Right atrium auricular region (tissue), 2 donors: Measurements from ENCODE around the gene UBE2D2. TPM values are rescaled to one million over a fixed set of nuclear protein-coding genes. Genes with fewer than 3 reads are reported as not detected.

ENCODE experiments used
- DNase-seq: peaks from one replicate; pipeline ENCODE4 v3.0.0-alpha.2; 2019; ENCODE audit warnings: low spot score
- H3K27ac ChIP-seq, 2 donors: fragments of 200-600 bp; sonication (generic); 1 replicate in 1 of 2; 2 replicates in 1 of 2; pipeline ENCODE4 v1.5.1; 2016 to 2019
- H3K27me3 ChIP-seq, 2 donors: fragments of 200-600 bp; sonication (generic); one replicate each; pipeline versions ENCODE4 v1.5.1 to v1.6.0; 2017 to 2019
- H3K36me3 ChIP-seq: fragments of 200-600 bp; sonication (generic); one replicate; pipeline ENCODE4 v1.5.1; 2016
- H3K4me1 ChIP-seq, 2 donors: fragments of 200-600 bp; sonication (generic); one replicate each; pipeline versions ENCODE4 v1.5.1 to v1.6.0; 2017 to 2019
- H3K4me3 ChIP-seq, 2 donors: fragments of 200-600 bp; sonication (generic); 1 replicate in 1 of 2; 2 replicates in 1 of 2; pipeline ENCODE4 v1.5.1; 2017 to 2019; ENCODE audit warnings: mild to moderate bottlenecking in 1 of 2, moderate library complexity in 1 of 2
- H3K9me3 ChIP-seq, 2 donors: fragments of 200-600 bp; sonication (generic); one replicate each; pipeline ENCODE4 v1.5.1; 2019
- total RNA-seq, 2 donors: library from RNA; depleted of rRNA; stranded (reverse); fragments of >200 nt; gene quantifications; one replicate each; pipeline ENCODE4 v1.1.0, GENCODE V29; 2016
- TF ChIP-seq, protein P1 (sequence below), 2 donors: fragments of 200-600 bp; sonication (generic); IDR thresholded peaks; one replicate each; pipeline ENCODE4 v1.5.1; 2019; ENCODE audit warnings: antibody characterized with exemption in 2 of 2

The UBE2D2 gene
- total RNA-seq, 2 donors from 2014 or later = 54.3 to 73.6 TPM

DNA sequence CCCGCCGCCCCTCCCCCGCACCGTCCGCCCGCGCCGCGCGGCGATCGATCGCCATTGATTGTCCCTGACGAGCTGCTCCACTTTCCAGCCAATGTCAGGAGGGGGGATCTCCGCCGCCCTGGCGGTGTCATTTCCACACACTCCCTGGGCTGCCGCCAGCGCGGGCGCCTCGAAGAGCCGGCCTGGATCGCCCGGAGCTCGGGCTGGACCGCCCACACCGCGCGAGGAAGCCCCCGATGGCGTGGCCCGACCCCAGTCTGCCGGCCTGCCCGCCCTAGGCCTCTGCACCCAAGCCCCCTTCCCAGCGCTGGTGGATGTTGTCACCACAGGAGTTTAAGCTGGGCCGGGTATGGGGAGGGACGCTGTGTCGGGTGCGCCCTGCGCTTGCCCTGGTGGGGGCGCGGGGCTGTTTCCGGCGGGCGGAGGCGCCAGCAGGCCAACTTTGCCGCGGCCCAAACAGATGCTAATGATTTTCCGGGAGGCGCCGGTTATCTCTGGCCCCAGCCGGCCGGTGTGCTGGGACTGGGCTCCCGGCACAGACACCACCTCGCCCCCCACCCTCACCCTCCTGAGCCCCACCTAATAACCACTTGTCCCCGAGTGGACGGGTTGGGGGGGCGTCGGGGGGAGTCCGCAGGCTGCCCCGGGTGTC, 76.4 kb downstream of the UBE2D2 start:
- TF ChIP-seq, protein P1, sequence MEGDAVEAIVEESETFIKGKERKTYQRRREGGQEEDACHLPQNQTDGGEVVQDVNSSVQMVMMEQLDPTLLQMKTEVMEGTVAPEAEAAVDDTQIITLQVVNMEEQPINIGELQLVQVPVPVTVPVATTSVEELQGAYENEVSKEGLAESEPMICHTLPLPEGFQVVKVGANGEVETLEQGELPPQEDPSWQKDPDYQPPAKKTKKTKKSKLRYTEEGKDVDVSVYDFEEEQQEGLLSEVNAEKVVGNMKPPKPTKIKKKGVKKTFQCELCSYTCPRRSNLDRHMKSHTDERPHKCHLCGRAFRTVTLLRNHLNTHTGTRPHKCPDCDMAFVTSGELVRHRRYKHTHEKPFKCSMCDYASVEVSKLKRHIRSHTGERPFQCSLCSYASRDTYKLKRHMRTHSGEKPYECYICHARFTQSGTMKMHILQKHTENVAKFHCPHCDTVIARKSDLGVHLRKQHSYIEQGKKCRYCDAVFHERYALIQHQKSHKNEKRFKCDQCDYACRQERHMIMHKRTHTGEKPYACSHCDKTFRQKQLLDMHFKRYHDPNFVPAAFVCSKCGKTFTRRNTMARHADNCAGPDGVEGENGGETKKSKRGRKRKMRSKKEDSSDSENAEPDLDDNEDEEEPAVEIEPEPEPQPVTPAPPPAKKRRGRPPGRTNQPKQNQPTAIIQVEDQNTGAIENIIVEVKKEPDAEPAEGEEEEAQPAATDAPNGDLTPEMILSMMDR (IDR thresholded peaks at IDR 0.05) = peak in 1 of 2 donors; percentile 53
- Histone ChIP-seq H3K4me1 (peaks cover 0 to 59% of the 10 kb centered on the region in 2 donors), H3K27ac (peak overlapping the region; percentile 93 to 95), H3K9me3 (no peaks in the 10 kb centered on the region), H3K36me3 (no peaks in the 10 kb centered on the region), H3K4me3 (peak overlapping the region; percentile 44 to 58), H3K27me3 (no peaks in the 10 kb centered on the region)
- DNase-seq = peak; percentile 88

DNA sequence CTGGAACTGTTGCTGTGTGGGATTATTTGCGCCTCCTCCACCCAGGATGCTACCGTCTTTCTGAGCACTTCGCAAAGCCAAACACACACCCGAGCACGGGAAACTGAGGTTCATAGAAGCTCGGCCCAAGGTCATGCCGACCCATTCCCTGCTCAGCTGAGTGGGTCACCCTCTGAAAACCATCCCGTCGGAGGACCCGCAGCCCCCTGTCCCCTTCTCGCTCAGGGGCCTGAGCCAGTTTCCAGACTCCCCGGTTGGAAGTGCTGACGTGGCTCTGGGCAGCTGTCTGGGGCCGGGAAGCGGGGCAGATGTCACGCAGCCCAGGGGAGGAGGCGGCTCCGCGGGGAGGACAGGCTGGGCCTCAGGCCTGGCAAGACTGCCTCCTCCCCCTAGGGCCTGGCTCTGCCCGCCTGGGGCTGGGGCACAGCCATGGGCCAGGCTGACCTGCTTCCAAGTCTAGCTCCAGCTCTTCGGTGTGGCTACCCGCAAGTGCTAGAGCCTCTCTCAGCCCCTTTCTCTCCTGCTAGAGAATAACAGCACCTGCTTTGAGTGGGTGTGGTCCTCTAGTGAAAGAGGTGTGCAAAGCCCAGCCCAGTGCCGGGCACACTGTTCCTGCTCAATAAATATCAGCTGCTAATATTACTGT, 77.1 kb downstream of the UBE2D2 start:
- Histone ChIP-seq H3K4me1 (peaks cover 0 to 59% of the 10 kb centered on the region in 2 donors), H3K4me3 (peak overlapping the region; percentile 44 to 58), H3K9me3 (no peaks in the 10 kb centered on the region), H3K27me3 (no peaks in the 10 kb centered on the region), H3K36me3 (no peaks in the 10 kb centered on the region), H3K27ac (peak overlapping the region; percentile 93 to 95)
- TF ChIP-seq, protein P1 (IDR thresholded peaks at IDR 0.05) = no peak
- DNase-seq = peak; percentile 77

DNA sequence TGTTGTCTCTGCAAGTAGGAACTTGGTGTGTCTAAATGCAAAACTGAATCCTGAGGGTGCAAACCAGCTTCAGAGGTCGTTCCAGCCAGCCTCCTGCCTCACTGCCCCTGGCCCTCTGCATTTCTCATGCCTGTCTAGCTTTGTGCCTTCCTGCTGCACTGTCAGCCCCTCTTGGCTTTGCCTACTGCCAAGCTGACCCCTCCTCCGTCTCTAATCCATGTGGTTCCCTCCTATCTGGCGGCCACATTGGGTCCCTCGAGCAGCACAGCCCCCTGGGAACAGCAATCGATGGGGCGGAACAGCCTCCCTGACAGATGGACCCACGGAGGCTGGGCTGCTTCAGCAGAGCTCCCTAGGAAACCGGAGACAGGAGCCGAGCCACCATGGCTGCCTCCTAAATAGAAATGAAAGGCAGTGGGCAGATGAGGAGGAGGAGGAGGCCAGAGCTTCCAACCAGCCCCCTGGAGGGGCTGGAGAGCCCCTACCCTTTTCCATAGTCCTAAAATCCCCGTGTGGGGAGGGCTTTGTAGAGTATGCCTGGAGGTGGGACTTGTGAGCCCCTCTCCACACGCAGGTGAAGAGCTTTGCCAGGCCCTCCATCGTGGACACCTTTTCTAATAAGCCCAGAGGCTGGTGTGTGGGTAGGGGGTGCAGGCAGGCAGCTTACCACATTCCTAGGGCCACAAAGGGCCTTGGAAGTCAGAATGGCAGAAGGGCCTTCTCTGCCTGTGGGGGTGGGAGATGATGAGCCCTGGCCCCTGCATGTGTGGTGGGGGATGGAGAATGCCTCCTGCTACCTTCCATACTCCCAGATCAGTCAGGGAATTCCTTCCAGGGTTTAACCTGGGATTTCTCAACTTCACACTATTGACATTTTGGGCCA, 77.8 kb downstream of the UBE2D2 start:
- TF ChIP-seq, protein P1 (IDR thresholded peaks at IDR 0.05) = no peak
- no peaks in the 10 kb centered on the region for H3K27me3 ChIP-seq
- H3K27ac ChIP-seq = peak overlapping the region; percentile 93 to 95
- DNase-seq = peak; percentile 55
- no peaks in the 10 kb centered on the region for H3K36me3 ChIP-seq
- H3K4me3 ChIP-seq = no peak overlapping the region
- H3K9me3 ChIP-seq = no peaks in the 10 kb centered on the region
- peaks cover 0 to 59% of the 10 kb centered on the region in 2 donors for H3K4me1 ChIP-seq

DNA sequence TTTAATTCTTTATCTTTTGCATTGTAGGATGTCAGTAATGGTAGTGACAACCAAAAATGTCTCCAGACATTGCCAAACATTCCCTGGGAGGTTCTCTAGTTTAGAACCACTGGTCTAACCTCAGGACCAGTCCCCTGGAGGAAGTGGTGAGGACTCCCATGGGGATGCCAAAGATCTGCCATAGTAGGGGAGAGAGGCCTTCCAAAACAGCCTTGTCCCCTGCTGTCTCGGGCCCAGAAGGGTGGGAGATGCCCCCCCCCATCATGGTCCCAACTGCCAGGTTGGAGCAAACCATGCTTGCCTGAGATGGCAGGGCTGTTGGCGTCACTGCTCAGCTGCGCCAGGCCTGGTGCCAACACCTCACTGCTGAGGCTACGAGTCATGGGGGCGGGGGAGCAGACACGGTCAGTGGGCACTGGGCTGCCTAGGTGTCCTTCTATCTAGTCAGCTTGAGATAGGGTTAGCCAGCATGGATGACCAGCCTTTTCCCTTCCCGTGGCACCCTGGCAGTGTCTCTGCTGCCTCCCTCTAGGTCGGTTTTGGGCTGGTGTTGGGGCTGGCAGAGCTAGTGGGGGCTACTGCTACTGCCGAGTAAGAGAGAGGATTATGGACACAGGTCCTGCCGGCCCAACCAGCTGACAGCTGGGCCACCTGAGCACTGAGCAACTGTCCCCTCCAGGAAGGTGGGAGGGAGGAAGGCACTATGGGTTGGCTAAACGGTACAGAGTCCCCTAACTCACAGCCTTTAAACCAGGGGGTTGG, 78.7 kb downstream of the UBE2D2 start:
- peak overlapping the region; percentile 93 to 95 for H3K27ac ChIP-seq
- no peaks in the 10 kb centered on the region for H3K9me3 ChIP-seq
- no peak overlapping the region for H3K4me3 ChIP-seq
- peaks cover 0 to 59% of the 10 kb centered on the region in 2 donors for H3K4me1 ChIP-seq
- H3K27me3 ChIP-seq = no peaks in the 10 kb centered on the region
- no peaks in the 10 kb centered on the region for H3K36me3 ChIP-seq
- TF ChIP-seq, protein P1 (IDR thresholded peaks at IDR 0.05) = no peak
- DNase-seq = peak; percentile 59

DNA sequence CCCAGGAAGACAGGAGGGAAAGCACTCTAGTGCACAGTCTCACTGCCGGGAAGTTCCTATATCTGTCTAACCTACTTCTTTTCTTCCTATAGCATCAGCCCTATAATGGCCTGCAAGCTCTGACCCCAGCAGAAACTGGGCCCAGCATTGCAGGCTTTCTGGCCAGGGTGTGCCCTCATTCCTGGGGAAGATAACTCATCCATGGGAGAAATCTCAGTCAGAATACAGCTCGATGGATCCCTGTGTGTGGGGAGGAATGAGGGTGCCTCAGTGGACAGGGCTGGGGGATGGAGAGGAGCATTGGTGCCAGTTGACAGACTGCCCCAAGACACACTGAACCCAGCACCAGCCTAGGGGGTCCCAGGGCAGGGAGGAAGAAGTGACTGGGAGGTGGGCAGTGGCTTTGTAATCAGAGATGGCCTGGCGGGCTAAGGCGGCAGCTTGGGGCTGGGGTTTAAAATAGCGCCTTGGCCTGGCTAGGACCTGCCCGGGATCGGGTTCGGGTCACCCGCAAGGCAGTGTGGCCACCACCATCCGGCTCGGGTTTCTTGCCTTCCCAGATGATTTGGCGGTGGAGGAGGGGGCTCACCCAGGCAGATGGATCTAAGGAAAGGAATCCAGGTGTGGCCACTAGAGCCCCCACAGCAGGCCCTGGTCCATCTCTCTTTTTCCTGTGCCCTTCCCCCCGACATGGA, 79.4 kb downstream of the UBE2D2 start:
- H3K36me3 ChIP-seq = no peaks in the 10 kb centered on the region
- no peak for DNase-seq
- peak overlapping the region; percentile 64 to 95 for H3K27ac ChIP-seq
- H3K9me3 ChIP-seq = no peaks in the 10 kb centered on the region
- no peak overlapping the region for H3K4me3 ChIP-seq
- TF ChIP-seq, protein P1 (IDR thresholded peaks at IDR 0.05) = no peak
- peaks cover 0 to 54% of the 10 kb centered on the region in 2 donors for H3K4me1 ChIP-seq
- no peaks in the 10 kb centered on the region for H3K27me3 ChIP-seq
